Stimulated activated CD8-positive, alpha-beta memory T cell treated with anti-CD3 and anti-CD28 coated beads, Interleukin-2, amount 100 ng/mL, for 48 hours (primary cell): Measurements from ENCODE around the gene ZSWIM7.

Experiments used
- DNase-seq, 2 donors: peaks; one replicate each; pipeline ENCODE4 v3.0.0-alpha.2; 2020; ENCODE audit warnings: low read depth in 2 of 2

ZSWIM7 gene

GRCh38 chr17:15931394-15931793 lies 68.1 kb downstream of the ZSWIM7 start:
- no peak for DNase-seq

DNA sequence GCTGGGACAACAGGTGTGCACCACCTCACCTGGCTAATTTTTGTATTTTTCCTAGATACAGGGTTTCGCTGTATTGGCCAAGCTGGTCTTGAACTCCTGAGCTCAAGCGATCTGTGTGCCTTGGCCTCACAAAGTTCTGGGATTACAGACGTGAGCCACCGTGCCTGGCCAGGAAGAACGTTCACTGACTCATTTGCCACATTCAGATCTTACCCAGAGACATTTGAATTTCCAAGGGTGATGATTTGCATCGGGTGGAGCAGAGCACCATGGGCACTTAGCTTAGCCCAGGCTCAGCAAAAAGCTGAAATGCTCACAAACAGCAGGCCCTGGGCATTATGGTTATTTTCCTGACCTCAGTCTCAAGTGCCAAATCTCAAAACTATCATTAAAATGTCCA lies 69.1 kb downstream of the ZSWIM7 start:
- no peak for DNase-seq

DNA sequence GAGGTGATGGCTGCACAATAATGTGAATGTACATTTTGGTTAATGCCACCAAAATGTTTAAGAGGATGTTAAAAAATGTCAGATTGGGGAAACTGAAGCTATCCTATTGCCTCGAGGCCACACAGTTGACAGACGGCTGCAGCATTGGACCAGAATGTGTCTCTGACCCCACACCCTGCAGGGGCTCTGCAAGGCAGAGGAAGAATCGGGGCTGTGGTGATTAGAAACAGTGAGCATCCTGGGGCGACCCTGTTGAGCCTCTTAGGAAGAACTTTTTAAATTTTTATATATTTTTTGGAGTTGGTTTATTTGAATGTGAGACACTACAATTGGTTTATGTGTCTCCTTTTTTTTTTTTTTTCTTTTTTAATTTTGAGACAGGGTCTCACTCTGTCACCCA lies 69.6 kb downstream of the ZSWIM7 start:
- DNase-seq: no peak

GRCh38 chr17:15928286-15928785 lies 71.2 kb downstream of the ZSWIM7 start:
- no peak for DNase-seq
